Vagina (tissue), 2 donors: ENCODE results near the gene RIN3.

Experiments
- POLR2A ChIP-seq, 2 donors: fragments of 450-650 bp; IDR thresholded peaks; one replicate each; pipeline ENCODE4 v1.6.1; 2017; ENCODE audit warnings: antibody characterized with exemption in 2 of 2, mild to moderate bottlenecking in 2 of 2, moderate library complexity in 2 of 2
- POLR2AphosphoS5 ChIP-seq, 2 donors: sonication (generic); formaldehyde crosslinking; IDR thresholded peaks; one replicate each; pipeline ENCODE4 v1.9.0; 2017; ENCODE audit warnings: antibody characterized with exemption in 2 of 2, mild to moderate bottlenecking in 2 of 2, low read depth in 1 of 2; ENCODE audit not compliant: insufficient read depth in 1 of 2

GRCh38 chr14:92506231-92506630 lies 7.3 kb upstream of the RIN3 start:
- TF ChIP-seq POLR2AphosphoS5 (IDR thresholded peaks at IDR 0.05; ENCODE audit: insufficient read depth in 1 of 2, low read depth in 1 of 2) (no peak), POLR2A (IDR thresholded peaks at IDR 0.05) (no peak)
